GM18507 (cell line): ENCODE results near the gene TAF7.
"Not testable (repeated sequence)": the region's sequence is repeated elsewhere in the genome, so short reads cannot be mapped to it uniquely, and the experiment has no call there.

Source experiments
- DNase-seq: peaks from one replicate; pipeline ENCODE4 v3.0.0; 2011; ENCODE audit warnings: low read depth; ENCODE audit not compliant: insufficient read length; ENCODE audit errors: extremely low spot score
- FAIRE-seq: peaks from 2 replicates; lab custom pipeline; 2011; peaks lifted over from hg19 to GRCh38; lab: Jason Lieb, UNC

TAF7 gene, protein sequence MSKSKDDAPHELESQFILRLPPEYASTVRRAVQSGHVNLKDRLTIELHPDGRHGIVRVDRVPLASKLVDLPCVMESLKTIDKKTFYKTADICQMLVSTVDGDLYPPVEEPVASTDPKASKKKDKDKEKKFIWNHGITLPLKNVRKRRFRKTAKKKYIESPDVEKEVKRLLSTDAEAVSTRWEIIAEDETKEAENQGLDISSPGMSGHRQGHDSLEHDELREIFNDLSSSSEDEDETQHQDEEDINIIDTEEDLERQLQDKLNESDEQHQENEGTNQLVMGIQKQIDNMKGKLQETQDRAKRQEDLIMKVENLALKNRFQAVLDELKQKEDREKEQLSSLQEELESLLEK

DNA sequence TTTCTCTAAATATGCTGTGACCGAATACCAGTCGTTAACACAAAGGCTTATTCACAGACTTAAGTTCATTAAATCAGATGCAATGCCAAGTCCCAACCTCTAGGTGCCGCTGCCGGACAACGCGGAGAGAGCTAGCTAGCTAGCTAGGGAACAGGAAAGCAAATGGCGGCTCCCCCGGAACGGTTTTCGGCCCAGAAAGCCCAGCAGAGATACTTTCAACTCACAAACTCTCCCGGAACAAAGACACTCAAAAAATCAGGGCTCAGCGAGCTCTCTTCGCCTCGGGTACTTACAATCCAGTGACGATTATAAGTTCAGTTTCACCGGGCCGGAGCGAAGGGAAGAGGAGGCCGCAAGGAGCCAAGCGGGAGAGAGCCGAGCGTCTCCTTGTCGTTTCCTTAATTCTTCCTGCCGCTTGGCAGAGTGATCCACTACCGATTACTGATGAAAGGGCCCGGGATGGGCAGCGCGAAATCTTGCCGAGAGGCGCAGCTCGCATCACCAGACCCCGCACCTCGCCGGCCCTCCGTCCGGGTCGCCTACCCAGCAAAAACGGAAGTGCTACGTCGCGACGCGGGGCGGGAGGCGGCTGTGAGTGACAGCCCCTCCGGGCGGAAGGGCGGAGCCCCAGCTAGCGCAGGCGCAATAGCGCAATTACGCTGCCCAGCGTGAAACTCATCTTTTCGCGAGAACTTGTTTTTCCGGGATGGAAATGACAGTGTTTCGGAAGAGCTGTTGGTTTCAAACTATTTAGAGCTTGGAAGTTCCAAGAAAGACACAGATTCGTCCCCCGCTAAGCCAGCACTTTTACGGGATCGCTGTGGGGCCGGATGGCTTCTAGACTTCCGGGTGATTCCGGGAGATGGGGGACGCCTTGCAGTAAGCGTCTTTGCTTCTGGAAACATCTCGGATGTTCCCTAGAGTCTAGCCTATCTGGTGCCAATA, at the start of gene TAF7:
TAF7 (minus strand) TSS at position 560 of the 945 bp plus-strand sequence. CDS start 740 bp downstream, outside the sequence.
- FAIRE-seq (peak; percentile 89), DNase-seq (peak; percentile 81)

DNA sequence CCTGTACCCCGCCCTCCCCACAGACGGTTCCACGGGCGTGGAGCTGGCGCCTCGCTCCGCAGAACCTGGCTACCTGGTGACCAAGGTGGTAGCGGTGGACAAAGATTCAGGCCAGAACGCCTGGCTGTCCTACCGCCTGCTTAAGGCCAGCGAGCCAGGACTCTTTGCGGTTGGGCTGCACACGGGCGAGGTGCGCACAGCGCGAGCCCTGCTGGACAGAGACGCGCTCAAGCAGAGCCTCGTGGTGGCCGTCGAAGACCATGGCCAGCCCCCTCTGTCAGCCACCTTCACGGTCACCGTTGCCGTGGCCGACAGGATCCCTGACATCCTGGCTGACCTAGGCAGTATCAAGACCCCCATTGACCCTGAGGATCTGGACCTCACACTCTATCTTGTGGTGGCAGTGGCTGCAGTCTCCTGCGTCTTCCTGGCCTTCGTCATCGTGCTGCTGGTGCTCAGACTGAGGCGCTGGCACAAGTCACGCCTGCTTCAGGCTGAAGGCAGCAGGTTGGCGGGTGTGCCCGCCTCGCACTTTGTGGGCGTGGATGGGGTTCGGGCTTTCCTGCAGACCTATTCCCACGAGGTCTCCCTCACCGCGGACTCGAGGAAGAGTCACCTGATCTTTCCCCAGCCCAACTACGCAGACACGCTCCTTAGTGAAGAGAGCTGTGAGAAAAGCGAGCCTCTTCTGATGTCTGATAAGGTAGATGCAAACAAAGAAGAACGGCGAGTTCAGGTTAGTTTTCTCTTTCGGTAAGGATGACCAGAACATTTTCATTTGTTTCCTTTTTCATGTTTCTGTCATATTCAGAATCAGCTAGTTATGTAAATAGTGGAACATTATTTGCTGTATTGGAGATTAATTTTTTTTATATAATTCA, 45.7 kb upstream of the TAF7 start:
- DNase-seq (no peak), FAIRE-seq (no peak)

DNA sequence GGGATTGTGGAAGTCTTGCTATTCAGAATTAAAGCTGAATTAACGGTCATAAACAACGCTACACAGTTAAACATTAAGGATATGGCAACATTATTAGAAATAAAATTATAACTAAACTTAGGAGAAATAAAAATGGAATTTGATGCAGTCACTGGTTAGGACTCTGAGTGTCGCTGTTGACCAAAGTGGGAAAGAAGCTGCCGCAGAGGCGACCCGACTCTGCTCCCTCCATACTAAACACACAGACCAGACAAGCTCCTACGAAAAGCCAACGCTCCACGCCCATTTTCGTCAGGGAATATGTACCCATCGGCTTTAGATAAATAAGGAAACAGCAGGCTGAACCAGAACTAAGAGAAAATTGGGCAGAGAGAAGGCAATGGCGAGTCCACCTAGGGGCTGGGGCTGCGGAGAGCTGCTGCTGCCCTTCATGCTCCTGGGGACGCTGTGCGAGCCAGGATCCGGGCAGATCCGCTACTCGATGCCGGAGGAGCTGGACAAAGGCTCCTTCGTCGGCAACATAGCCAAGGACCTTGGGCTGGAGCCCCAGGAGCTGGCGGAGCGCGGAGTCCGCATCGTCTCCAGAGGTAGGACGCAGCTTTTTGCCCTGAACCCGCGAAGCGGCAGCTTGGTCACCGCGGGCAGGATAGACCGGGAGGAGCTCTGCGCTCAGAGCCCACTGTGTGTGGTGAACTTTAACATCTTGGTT, 43.5 kb upstream of the TAF7 start, which contains the start of gene PCDHGA5:
PCDHGA5 (plus strand) TSS at position 211 of the 709 bp plus-strand sequence; CDS start at position 380, 169 bp downstream.
- no peak for FAIRE-seq

DNA sequence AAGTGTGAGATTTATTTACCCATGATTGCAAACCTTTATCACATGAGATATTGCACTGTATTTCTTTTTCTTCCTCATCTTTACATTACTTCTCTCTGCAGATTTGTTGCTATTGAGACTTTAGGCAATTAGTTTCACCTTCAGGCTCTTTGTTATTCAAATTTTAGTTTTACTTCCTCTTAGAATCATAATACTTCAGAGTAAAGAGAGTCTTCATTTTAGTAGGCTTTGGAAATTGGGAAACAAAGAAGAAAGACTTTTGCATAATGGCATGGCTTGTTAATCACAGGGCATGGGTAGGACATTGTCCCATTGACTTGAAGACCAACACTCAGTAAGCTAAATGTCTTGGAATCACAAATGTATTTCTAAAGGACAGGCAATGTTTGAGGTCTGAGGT, 42.1 kb upstream of the TAF7 start:
- DNase-seq (no peak), FAIRE-seq (no peak)

More for the DNA sequence above, 43.5 kb upstream of the TAF7 start, which contains the start of gene PCDHGA5:
- no peak for DNase-seq

DNA sequence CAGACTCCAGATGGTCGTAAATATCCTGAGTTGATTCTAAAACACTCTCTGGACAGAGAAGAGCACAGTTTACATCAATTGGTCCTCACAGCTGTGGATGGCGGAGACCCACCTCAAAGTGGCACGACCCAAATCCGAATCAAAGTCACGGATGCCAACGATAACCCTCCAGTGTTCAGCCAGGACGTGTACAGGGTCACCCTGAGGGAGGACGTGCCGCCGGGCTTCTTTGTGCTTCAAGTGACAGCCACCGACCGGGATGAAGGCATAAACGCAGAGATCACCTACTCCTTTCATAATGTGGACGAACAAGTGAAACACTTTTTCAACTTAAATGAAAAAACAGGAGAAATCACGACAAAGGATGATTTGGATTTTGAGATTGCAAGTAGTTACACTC, 40.1 kb upstream of the TAF7 start:
- no peak for FAIRE-seq
- no peak for DNase-seq

DNA sequence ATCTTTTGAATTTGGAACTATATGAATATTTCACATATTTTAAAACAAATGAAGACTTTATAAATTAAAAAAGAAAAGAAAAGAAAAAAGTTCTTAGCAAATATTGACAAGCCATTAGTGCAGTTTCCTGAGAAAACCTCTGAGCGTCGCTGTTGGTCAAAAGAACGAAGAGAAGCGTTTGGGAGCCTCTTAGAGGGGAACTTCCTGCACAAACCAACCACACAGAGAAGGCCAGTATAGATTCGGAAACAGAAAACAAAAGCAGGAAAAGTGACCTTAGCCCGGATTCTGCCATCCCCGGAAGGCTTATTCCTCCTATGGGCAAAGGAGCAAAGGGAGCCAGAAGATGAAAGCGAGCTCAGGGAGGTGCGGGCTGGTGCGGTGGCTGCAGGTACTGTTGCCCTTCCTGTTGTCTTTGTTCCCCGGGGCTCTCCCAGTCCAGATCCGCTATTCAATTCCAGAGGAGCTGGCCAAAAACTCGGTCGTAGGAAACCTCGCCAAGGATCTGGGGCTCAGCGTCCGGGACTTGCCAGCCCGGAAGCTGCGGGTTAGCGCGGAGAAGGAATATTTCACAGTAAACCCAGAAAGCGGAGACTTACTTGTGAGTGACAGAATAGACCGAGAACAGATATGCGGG, 39.3 kb upstream of the TAF7 start, which contains the start of gene PCDHGB2:
PCDHGB2 (plus strand) TSS at position 205 of the 637 bp plus-strand sequence; CDS start at position 347, 142 bp downstream.
- DNase-seq (peak; percentile 18), FAIRE-seq (peak; percentile 24)

DNA sequence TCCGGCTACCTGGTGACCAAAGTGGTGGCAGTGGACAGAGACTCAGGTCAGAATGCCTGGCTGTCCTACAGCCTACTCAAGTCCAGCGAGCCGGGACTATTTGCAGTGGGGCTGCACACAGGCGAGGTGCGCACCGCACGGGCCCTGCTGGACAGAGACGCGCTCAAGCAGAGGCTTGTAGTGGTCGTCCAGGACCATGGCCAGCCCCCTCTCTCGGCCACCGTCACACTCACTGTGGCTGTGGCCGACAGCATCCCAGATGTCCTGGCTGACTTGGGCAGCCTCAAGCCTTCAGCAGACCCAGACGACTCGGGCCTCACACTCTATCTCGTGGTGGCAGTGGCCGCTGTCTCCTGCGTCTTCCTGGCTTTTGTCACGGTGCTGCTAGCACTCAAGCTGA, 36.4 kb upstream of the TAF7 start:
- no peak for FAIRE-seq
- DNase-seq: no peak

DNA sequence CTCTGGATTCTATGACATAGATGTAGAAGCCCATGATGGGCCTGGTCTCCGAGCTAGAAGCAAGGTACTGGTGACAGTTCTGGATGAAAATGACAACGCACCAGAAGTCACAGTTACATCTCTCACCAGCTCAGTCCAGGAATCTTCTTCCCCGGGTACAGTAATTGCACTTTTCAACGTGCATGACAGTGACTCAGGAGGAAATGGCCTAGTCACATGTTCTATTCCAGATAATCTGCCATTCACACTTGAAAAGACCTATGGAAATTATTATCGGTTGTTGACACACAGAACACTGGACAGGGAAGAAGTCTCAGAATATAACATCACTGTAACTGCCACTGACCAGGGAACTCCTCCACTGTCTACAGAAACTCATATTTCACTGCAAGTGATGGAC, 35.5 kb upstream of the TAF7 start:
- DNase-seq: no peak
- no peak for FAIRE-seq

DNA sequence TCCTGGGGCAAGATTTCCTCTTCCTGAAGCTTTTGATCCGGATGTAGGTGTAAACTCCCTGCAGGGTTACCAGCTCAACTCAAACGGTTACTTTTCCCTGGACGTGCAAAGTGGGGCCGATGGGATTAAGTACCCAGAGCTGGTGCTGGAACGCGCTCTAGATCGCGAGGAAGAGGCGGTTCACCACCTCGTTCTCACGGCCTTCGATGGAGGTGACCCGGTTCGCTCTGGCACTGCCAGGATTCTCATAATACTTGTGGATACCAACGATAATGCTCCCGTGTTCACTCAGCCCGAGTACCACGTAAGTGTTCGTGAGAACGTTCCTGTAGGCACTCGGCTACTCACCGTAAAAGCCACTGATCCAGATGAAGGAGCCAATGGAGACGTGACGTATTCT, 35.1 kb upstream of the TAF7 start:
- DNase-seq (no peak), FAIRE-seq (no peak)

DNA sequence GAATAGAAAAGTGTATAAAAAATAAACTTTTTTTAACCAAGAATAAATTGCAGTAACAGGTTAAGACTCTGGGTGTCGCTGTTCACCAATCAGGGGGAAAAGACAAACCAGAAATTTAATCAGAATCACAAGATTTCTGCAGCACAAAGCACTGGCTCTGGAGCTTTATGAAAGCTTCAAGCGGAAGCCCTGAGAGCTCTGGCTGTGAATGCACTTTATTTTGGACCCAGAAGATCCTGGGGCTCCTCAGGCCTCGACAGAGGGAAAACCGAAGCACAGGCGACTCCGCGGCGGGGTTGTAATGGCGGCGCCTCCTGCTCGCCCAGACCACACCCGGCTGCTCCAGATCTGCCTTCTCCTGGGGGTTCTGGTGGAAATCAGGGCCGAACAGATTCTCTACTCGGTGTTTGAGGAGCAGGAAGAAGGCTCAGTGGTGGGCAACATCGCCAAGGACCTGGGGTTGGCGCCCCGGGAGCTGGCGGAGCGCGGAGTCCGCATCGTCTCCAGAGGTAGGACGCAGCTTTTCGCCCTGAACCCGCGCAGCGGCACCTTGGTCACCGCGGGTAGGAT, 34.4 kb upstream of the TAF7 start, which contains the start of gene PCDHGA4:
PCDHGA4 (plus strand) TSS at position 122 of the 570 bp plus-strand sequence; CDS start at position 209, 87 bp downstream.
- DNase-seq (no peak), FAIRE-seq (no peak)

DNA sequence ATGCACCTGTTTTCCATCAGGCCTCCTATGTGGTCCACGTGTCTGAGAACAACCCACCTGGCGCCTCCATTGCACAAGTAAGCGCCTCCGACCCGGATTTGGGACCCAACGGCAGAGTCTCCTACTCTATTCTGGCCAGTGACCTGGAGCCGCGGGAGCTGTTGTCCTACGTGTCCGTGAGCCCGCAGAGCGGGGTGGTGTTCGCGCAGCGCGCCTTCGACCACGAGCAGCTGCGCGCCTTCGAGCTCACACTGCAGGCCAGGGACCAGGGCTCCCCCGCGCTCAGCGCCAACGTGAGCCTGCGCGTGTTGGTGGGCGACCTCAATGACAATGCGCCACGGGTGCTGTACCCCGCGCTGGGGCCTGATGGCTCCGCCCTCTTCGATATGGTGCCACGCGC, 31.0 kb upstream of the TAF7 start:
- no peak for FAIRE-seq
- no peak for DNase-seq

DNA sequence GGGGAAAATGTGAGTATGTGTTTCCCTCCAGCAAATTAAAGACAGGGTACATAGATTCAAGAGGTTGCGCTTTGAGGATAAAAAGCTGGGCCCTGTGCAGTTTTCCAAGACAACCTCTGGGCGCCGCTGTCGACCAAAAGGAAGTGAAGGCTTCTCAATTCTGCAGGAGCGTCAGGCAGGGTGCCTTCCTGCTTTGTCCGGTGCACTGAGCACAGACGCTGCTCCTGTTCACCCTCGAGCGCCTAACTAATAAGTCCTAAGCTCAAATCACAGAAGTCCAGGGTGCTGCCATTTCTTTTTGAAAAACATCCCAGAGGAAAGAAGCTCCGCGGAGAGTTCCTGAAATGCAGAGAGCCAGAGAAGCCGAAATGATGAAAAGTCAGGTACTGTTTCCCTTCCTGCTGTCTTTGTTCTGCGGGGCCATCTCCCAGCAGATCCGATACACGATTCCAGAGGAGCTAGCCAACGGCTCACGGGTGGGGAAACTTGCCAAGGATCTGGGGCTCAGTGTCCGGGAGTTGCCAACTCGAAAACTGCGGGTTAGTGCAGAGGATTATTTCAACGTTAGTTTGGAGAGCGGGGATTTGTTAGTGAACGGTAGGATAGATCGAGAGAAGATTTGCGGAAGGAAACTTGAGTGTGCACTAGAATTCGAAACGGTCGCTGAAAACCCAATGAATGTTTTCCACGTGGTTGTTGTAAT, 29.5 kb upstream of the TAF7 start, which contains the start of gene PCDHGB1:
PCDHGB1 (plus strand) TSS at position 183 of the 703 bp plus-strand sequence; CDS start at position 345, 162 bp downstream.
- DNase-seq: no peak
- no peak for FAIRE-seq

DNA sequence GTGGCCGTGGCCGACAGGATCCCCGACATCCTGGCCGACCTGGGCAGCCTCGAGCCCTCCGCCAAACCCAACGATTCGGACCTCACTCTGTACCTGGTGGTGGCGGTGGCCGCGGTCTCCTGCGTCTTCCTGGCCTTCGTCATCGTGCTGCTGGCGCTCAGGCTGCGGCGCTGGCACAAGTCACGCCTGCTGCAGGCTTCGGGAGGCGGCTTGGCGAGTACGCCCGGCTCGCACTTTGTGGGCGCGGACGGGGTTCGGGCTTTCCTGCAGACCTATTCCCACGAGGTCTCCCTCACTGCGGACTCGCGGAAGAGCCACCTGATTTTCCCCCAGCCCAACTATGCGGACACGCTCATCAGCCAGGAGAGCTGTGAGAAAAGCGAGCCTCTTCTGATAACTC, 25.4 kb upstream of the TAF7 start:
- not testable (repeated sequence) for FAIRE-seq

DNA sequence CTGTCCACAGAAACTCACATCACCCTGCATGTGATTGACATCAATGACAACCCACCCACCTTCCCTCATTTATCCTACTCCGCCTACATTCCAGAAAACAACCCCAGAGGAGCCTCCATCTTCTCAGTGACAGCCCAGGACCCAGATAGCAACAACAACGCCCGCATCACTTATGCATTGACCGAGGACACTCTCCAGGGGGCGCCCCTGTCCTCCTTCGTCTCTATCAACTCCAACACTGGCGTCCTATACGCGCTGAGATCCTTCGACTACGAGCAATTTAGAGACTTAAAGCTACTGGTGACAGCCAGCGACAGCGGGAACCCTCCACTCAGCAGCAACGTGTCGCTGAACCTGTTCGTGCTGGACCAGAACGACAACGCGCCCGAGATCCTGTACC, 24.7 kb upstream of the TAF7 start:
- no peak for FAIRE-seq

More for the DNA sequence above, 25.4 kb upstream of the TAF7 start:
- DNase-seq: not testable (repeated sequence)

DNA sequence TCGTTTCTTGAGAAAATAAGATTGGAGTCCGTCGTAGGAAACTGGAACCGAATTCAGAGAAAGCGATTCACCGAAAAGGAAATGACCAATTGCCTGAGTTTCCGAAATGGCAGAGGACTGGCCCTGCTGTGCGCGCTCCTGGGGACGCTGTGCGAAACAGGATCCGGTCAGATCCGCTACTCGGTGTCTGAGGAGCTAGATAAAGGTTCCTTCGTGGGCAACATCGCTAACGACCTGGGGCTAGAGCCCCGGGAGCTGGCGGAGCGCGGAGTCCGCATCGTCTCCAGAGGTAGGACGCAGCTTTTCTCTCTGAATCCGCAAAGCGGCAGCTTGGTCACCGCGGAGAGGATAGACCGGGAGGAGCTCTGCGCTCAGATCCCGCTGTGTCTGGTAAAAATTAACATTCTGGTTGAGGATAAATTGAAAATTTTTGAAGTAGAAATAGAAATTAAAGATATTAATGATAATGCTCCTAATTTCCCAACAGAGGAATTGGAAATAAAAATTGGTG, 23.4 kb upstream of the TAF7 start:
- FAIRE-seq: no peak
- no peak for DNase-seq

More for the DNA sequence above, 24.7 kb upstream of the TAF7 start:
- no peak for DNase-seq

DNA sequence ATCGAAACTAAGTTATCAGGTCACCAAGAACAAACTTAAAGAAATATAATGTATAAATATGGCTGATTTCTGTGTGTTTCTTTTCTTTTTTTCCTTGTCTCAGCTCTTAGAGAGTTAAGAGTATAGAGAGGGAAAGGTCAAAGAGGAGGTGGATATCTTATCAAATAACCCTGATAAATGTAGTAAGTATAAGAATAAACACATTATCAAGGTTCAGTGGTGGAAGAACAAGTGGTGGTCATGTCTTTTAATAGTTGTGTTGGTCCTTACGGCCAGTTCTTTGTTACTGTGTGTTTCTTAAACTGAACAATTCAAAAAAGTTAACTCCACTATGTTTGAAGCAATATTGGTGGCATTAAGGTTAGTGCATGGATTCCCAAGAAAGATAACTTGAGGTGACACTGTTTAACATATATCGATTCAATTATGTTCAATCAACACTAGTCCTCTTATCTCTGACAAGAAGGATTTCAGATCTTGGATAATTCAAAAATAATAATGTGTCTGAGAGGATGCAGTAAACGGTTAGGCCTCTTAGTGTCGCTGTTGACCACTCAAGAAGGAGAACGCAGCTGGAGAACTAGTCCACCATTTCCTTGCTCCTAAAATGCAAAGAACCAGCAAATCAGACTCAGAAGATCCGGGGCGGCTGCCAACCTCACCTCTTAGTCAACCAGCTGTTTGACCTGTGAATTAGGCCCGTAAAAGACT, 22.8 kb upstream of the TAF7 start, which contains the start of gene PCDHGA3:
PCDHGA3 (plus strand) TSS at position 588 of the 711 bp plus-strand sequence. CDS start 205 bp downstream, outside the sequence.
- no peak for DNase-seq
- no peak for FAIRE-seq
